Measurements from ENCODE around the gene PAF1.

PAF1 gene

GRCh38 chr19:39413911-39414608 lies 23.2 kb upstream of the PAF1 start:
- no peaks in the 10 kb centered on the region for H3K27me3 ChIP-seq (ENCODE audit: insufficient read depth, low read length)
- H2BK5ac ChIP-seq (ENCODE audit: low read depth, low read length, poor library complexity), result peak overlapping the region; percentile 74
- H3K4me1 ChIP-seq (ENCODE audit: control insufficient read depth in 1 of 2, insufficient read depth in 2 of 2, low read length in 2 of 2), result peaks cover 18 to 23% of the 10 kb centered on the region in 2 experiments
- H3K18ac ChIP-seq (ENCODE audit: low read length), result peak overlapping the region; percentile 37
- peaks cover 27% of the 10 kb centered on the region for H3K79me2 ChIP-seq (ENCODE audit: control insufficient read depth, insufficient read depth, low read length, poor library complexity)
- H3K27ac ChIP-seq (ENCODE audit: low read depth, low read length), result peak overlapping the region; percentile 86
- H2BK120ac ChIP-seq (ENCODE audit: insufficient read depth, low read length, poor library complexity), result peak overlapping the region; percentile 50
- H4K91ac ChIP-seq (ENCODE audit: low read depth, low read length), result peak overlapping the region; percentile 99
- H4K8ac ChIP-seq (ENCODE audit: low read depth, low read length), result peak overlapping the region; percentile 57
- H4K12ac ChIP-seq (ENCODE audit: low read depth, low read length), result peak overlapping the region; percentile 30
- peak overlapping the region; percentile 68 for H3K9ac ChIP-seq (ENCODE audit: low read length)
- no peak overlapping the region for H2AK5ac ChIP-seq (ENCODE audit: low read length)
- H3K4ac ChIP-seq (ENCODE audit: low read depth, low read length), result peak overlapping the region; percentile 23
- peak overlapping the region; percentile 49 for H3K14ac ChIP-seq (ENCODE audit: low read length)
- DNase-seq, result no peak
- H2BK12ac ChIP-seq (ENCODE audit: low read length), result no peak overlapping the region
- no peaks in the 10 kb centered on the region for H3K9me3 ChIP-seq (ENCODE audit: insufficient read depth, low read depth, low read length)
- H3K4me3 ChIP-seq (ENCODE audit: low read depth, low read length), result peak overlapping the region; percentile 80
- no peak overlapping the region for H3K23ac ChIP-seq (ENCODE audit: low read length)
- peaks cover 38 to 39% of the 10 kb centered on the region in 2 experiments for H3K36me3 ChIP-seq (ENCODE audit: control insufficient read depth in 1 of 2, insufficient read depth in 2 of 2, low read length in 2 of 2)
- no peak overlapping the region for H2AFZ ChIP-seq (ENCODE audit: insufficient read depth, low read length, poor library complexity)
- no CpG with 5 or more reads among the region's 18 CpGs for WGBS (ENCODE audit: extremely low coverage, insufficient coverage, insufficient read length)
- H3K79me1 ChIP-seq (ENCODE audit: low read length), result peaks cover 28% of the 10 kb centered on the region
- peak overlapping the region; percentile 73 for H3K4me2 ChIP-seq (ENCODE audit: low read length)

- Histone ChIP-seq H3K27ac (ENCODE audit: low read depth, low read length) (peak overlapping the region; percentile 86), H3K4me2 (ENCODE audit: low read length) (peak overlapping the region; percentile 73), H3K23ac (ENCODE audit: low read length) (no peak overlapping the region), H3K9ac (ENCODE audit: low read length) (peak overlapping the region; percentile 97), H2BK12ac (ENCODE audit: low read length) (peak overlapping the region; percentile 59), H3K4me1 (ENCODE audit: control insufficient read depth in 1 of 2, insufficient read depth in 2 of 2, low read length in 2 of 2) (peaks cover 23 to 28% of the 10 kb centered on the region in 2 experiments), H3K14ac (ENCODE audit: low read length) (peak overlapping the region; percentile 97), H4K12ac (ENCODE audit: low read depth, low read length) (peak overlapping the region; percentile 95), H2AFZ (ENCODE audit: insufficient read depth, low read length, poor library complexity) (peak overlapping the region; percentile 61), H4K8ac (ENCODE audit: low read depth, low read length) (peak overlapping the region; percentile 91), H4K91ac (ENCODE audit: low read depth, low read length) (peak overlapping the region; percentile 99), H2AK5ac (ENCODE audit: low read length) (peak overlapping the region; percentile 95), H3K36me3 (ENCODE audit: control insufficient read depth in 1 of 2, insufficient read depth in 2 of 2, low read length in 2 of 2) (peaks cover 36 to 37% of the 10 kb centered on the region in 2 experiments), H3K79me1 (ENCODE audit: low read length) (peaks cover 28% of the 10 kb centered on the region), H3K27me3 (ENCODE audit: insufficient read depth, low read length) (no peaks in the 10 kb centered on the region), H2BK120ac (ENCODE audit: insufficient read depth, low read length, poor library complexity) (peak overlapping the region; percentile 94), H3K79me2 (ENCODE audit: control insufficient read depth, insufficient read depth, low read length, poor library complexity) (peaks cover 30% of the 10 kb centered on the region), H3K4me3 (ENCODE audit: low read depth, low read length) (peak overlapping the region; percentile 80), H3K18ac (ENCODE audit: low read length) (peak overlapping the region; percentile 98), H2BK5ac (ENCODE audit: low read depth, low read length, poor library complexity) (peak overlapping the region; percentile 95), H3K4ac (ENCODE audit: low read depth, low read length) (peak overlapping the region; percentile 97), H3K9me3 (ENCODE audit: insufficient read depth, low read depth, low read length) (no peaks in the 10 kb centered on the region)
- no CpG with 5 or more reads among the region's 54 CpGs for WGBS (ENCODE audit: extremely low coverage, insufficient coverage, insufficient read length)
- peak in 1 of 2 donors; percentile 50 for DNase-seq
Measured at GRCh38 chr19:39413272-39413910, 22.5 kb upstream of the PAF1 start.

GRCh38 chr19:39412867-39413271 lies 22.0 kb upstream of the PAF1 start:
- H4K91ac ChIP-seq (ENCODE audit: low read depth, low read length), result peak overlapping the region; percentile 99
- H2AFZ ChIP-seq (ENCODE audit: insufficient read depth, low read length, poor library complexity), result peak overlapping the region; percentile 61
- H3K23ac ChIP-seq (ENCODE audit: low read length), result no peak overlapping the region
- peak overlapping the region; percentile 80 for H3K4me3 ChIP-seq (ENCODE audit: low read depth, low read length)
- peak overlapping the region; percentile 91 for H4K8ac ChIP-seq (ENCODE audit: low read depth, low read length)
- peak overlapping the region; percentile 59 for H2BK12ac ChIP-seq (ENCODE audit: low read length)
- peak overlapping the region; percentile 98 for H3K18ac ChIP-seq (ENCODE audit: low read length)
- no CpG with 5 or more reads among the region's 24 CpGs for WGBS (ENCODE audit: extremely low coverage, insufficient coverage, insufficient read length)
- H3K4me2 ChIP-seq (ENCODE audit: low read length), result peak overlapping the region; percentile 73
- peak overlapping the region; percentile 86 for H3K27ac ChIP-seq (ENCODE audit: low read depth, low read length)
- H3K9me3 ChIP-seq (ENCODE audit: insufficient read depth, low read depth, low read length), result no peaks in the 10 kb centered on the region
- peaks cover 38 to 39% of the 10 kb centered on the region in 2 experiments for H3K36me3 ChIP-seq (ENCODE audit: control insufficient read depth in 1 of 2, insufficient read depth in 2 of 2, low read length in 2 of 2)
- peak overlapping the region; percentile 95 for H2AK5ac ChIP-seq (ENCODE audit: low read length)
- peak overlapping the region; percentile 94 for H2BK120ac ChIP-seq (ENCODE audit: insufficient read depth, low read length, poor library complexity)
- peak overlapping the region; percentile 97 for H3K4ac ChIP-seq (ENCODE audit: low read depth, low read length)
- no peaks in the 10 kb centered on the region for H3K27me3 ChIP-seq (ENCODE audit: insufficient read depth, low read length)
- peak overlapping the region; percentile 95 for H2BK5ac ChIP-seq (ENCODE audit: low read depth, low read length, poor library complexity)
- peaks cover 35% of the 10 kb centered on the region for H3K79me2 ChIP-seq (ENCODE audit: control insufficient read depth, insufficient read depth, low read length, poor library complexity)
- H4K12ac ChIP-seq (ENCODE audit: low read depth, low read length), result peak overlapping the region; percentile 95
- H3K79me1 ChIP-seq (ENCODE audit: low read length), result peaks cover 30% of the 10 kb centered on the region
- peak overlapping the region; percentile 97 for H3K14ac ChIP-seq (ENCODE audit: low read length)
- no peak for DNase-seq
- H3K4me1 ChIP-seq (ENCODE audit: control insufficient read depth in 1 of 2, insufficient read depth in 2 of 2, low read length in 2 of 2), result peaks cover 27 to 32% of the 10 kb centered on the region in 2 experiments
- peak overlapping the region; percentile 97 for H3K9ac ChIP-seq (ENCODE audit: low read length)

- Histone ChIP-seq H2BK12ac (ENCODE audit: low read length) (peak within 1 kb of the TSS; percentile 59), H3K23ac (ENCODE audit: low read length) (no peak within 1 kb of the TSS), H4K91ac (ENCODE audit: low read depth, low read length) (peak within 1 kb of the TSS; percentile 99), H4K12ac (ENCODE audit: low read depth, low read length) (peak within 1 kb of the TSS; percentile 95), H3K79me1 (ENCODE audit: low read length) (peaks cover 36% of the 10 kb centered on the region), H3K79me2 (ENCODE audit: control insufficient read depth, insufficient read depth, low read length, poor library complexity) (peaks cover 40% of the 10 kb centered on the region), H3K4me3 (ENCODE audit: low read depth, low read length) (peak within 1 kb of the TSS; percentile 80), H3K27ac (ENCODE audit: low read depth, low read length) (peak within 1 kb of the TSS; percentile 86), H3K4me2 (ENCODE audit: low read length) (peak within 1 kb of the TSS; percentile 73), H3K27me3 (ENCODE audit: insufficient read depth, low read length) (no peaks in the 10 kb centered on the region), H2BK5ac (ENCODE audit: low read depth, low read length, poor library complexity) (peak within 1 kb of the TSS; percentile 95), H2BK120ac (ENCODE audit: insufficient read depth, low read length, poor library complexity) (peak within 1 kb of the TSS; percentile 94), H3K4me1 (ENCODE audit: control insufficient read depth in 1 of 2, insufficient read depth in 2 of 2, low read length in 2 of 2) (peaks cover 30 to 36% of the 10 kb centered on the region in 2 experiments), H3K9me3 (ENCODE audit: insufficient read depth, low read depth, low read length) (no peaks in the 10 kb centered on the region), H4K8ac (ENCODE audit: low read depth, low read length) (peak within 1 kb of the TSS; percentile 91), H3K36me3 (ENCODE audit: control insufficient read depth in 1 of 2, insufficient read depth in 2 of 2, low read length in 2 of 2) (peaks cover 35 to 36% of the 10 kb centered on the region in 2 experiments), H3K4ac (ENCODE audit: low read depth, low read length) (peak within 1 kb of the TSS; percentile 97), H3K14ac (ENCODE audit: low read length) (peak within 1 kb of the TSS; percentile 97), H3K18ac (ENCODE audit: low read length) (peak within 1 kb of the TSS; percentile 98), H3K9ac (ENCODE audit: low read length) (peak within 1 kb of the TSS; percentile 97), H2AK5ac (ENCODE audit: low read length) (peak within 1 kb of the TSS; percentile 95), H2AFZ (ENCODE audit: insufficient read depth, low read length, poor library complexity) (peak within 1 kb of the TSS; percentile 61)
- WGBS (ENCODE audit: extremely low coverage, insufficient coverage, insufficient read length), result no CpG with 5 or more reads among the region's 60 CpGs
- DNase-seq, result peak; percentile 99 to 100
Measured at GRCh38 chr19:39412100-39412866, 21.4 kb upstream of the PAF1 start, which contains the start of gene PLEKHG2. Gene PLEKHG2, plus strand, starts transcription at chr19:39412669. Its CDS starts 1,418 bp downstream, at chr19:39414087.
